GM10248 (cell line): ENCODE results near the gene SMAP2.

Experiments
- CTCF ChIA-PET: fragments of 300-600 bp; sonication (Branson Sonifier 250); formaldehyde crosslinking; extraction: SDS; loops from one replicate; lab custom pipeline; 2021; ENCODE audit warnings: antibody characterized with exemption; lab: Yijun Ruan, JAX
- POLR2A ChIA-PET: fragments of 350-650 bp; sonication (Branson Sonifier 250); formaldehyde crosslinking; extraction: SDS; loops from one replicate; lab custom pipeline; 2020; ENCODE audit warnings: antibody characterized with exemption; lab: Yijun Ruan, JAX
- DNase-seq: peaks from one replicate; pipeline ENCODE4 v3.0.0; 2012; ENCODE audit errors: extremely low spot score
- TF ChIP-seq, protein P1 (sequence below): IDR thresholded peaks from 2 replicates; pipeline ENCODE4 v1.5.1; 2012; ENCODE audit warnings: mild to moderate bottlenecking, low read depth; ENCODE audit errors: extremely low read depth, missing control alignments, control extremely low read depth

The SMAP2 gene

DNA sequence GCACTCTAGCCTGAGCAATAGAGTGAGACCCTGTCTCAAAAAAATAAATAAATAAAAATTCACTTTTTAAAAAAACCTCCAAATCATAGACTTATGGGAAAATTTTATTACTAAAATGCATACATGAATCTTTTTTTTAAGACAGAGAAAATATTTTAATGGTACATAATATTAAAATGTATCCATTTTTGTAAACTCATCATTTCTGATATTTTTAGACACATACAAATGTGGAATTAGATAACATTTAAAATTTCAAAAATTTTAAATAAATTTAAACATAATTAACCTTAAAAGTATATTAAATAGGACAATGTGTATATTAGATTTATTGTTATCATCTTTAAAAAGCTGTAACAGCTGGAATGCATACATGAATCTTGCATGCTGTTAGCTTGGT, 33.9 kb downstream of the SMAP2 start:
- no peak for DNase-seq
- ChIA-PET POLR2A (no interaction called here), CTCF (interaction anchor here (0.8 to 2.7 kb wide), 5 partner anchors 28 to 263 kb away, joined by 3 to 9 read pairs (median 7); no protein-coding TSS in a partner anchor)
- TF ChIP-seq, protein P1, sequence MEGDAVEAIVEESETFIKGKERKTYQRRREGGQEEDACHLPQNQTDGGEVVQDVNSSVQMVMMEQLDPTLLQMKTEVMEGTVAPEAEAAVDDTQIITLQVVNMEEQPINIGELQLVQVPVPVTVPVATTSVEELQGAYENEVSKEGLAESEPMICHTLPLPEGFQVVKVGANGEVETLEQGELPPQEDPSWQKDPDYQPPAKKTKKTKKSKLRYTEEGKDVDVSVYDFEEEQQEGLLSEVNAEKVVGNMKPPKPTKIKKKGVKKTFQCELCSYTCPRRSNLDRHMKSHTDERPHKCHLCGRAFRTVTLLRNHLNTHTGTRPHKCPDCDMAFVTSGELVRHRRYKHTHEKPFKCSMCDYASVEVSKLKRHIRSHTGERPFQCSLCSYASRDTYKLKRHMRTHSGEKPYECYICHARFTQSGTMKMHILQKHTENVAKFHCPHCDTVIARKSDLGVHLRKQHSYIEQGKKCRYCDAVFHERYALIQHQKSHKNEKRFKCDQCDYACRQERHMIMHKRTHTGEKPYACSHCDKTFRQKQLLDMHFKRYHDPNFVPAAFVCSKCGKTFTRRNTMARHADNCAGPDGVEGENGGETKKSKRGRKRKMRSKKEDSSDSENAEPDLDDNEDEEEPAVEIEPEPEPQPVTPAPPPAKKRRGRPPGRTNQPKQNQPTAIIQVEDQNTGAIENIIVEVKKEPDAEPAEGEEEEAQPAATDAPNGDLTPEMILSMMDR: no peak

DNA sequence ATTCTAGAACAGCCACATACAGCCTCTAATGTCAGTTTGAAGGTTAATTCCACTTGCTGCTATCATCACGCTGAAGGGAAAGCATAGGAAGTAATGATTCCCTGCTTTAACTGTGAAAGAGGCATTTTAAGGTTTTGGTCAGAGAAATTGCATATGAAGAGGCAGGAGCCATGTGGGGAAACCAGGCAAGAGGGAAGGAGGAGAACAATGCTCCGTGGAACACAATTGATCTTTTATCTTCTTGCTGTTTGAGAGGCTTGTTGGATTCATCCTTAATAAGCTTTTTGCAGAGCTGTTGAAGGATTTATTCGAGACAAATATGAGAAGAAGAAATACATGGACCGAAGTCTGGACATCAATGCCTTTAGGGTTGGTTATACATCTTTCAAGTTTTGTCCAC, 35.9 kb downstream of the SMAP2 start:
- TF ChIP-seq, protein P1: no peak
- ChIA-PET CTCF (interaction anchor here (1.1 to 2.9 kb wide), 2 partner anchors 15 to 71 kb away, joined by 3 to 10 read pairs; no protein-coding TSS in a partner anchor), POLR2A (no interaction called here)
- no peak for DNase-seq

GRCh38 chr1:40411294-40411693, 37.8 kb downstream of the SMAP2 start:
- ChIA-PET CTCF (interaction anchor here (1.0 to 2.9 kb wide), 7 partner anchors 8 to 267 kb away, joined by 3 to 10 read pairs (median 4); no protein-coding TSS in a partner anchor), POLR2A (no interaction called here)
- DNase-seq: no peak
- TF ChIP-seq, protein P1: no peak

GRCh38 chr1:40411843-40412242, 38.3 kb downstream of the SMAP2 start:
- no peak for DNase-seq
- ChIA-PET POLR2A (no interaction called here), CTCF (interaction anchor here (1.0 to 2.9 kb wide), 7 partner anchors 9 to 268 kb away, joined by 3 to 10 read pairs (median 4); no protein-coding TSS in a partner anchor)
- TF ChIP-seq, protein P1: no peak

DNA sequence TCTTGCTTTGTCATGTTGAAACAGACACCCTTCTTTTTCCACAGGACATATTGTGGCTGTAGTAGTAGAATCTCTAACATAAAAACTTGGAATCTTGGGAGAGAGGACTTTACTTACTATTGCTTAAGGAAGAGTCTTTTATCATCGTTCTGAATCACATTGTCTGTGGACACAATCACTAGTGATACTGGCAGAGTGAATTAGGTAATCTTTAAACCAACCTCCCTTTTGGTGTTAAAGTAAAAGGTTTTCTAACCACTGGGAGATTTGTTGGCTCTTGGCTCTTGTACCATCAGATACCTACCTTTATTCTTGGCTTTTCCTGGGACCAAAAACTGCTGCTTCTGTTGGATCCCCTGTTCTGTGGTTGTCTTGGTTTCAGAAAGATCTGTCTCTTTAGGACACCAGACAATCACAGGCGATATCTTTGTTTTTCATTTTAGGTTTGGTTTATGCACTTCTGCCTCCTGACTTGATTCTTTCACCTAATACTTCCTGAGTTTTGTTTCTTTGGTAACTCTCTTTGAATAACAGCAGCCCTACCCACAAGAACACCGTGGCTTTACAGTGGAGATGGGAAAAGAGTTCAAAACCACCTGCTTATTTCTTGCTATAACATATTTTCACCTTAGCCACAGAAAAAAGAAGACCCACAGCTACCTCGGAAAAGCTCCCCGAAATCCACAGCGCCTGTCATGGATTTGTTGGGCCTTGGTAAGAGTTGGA, 40.2 kb downstream of the SMAP2 start:
- TF ChIP-seq, protein P1: no peak
- ChIA-PET CTCF (no interaction called here), POLR2A (no interaction called here)
- no peak for DNase-seq

DNA sequence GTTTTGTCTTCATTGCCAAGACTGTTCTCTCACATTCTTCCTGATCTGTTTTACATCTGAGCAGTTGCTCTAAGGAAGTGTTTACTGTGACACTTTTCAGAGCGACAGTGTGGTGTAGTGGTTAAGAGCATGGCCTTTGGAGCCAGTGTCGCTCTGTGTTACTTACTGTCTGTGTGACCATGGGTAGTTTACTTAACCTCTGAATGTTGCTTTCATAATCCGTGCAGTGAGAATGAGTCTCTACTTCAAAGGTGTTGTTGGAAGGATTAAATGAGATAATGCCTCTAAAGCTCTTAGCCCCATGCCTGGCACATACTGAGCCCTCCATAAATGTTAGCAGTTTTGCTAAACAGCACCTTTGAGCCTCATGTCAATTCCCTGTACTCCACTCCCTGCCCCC, 40.8 kb downstream of the SMAP2 start:
- DNase-seq: no peak
- TF ChIP-seq, protein P1: no peak
- ChIA-PET POLR2A (no interaction called here), CTCF (interaction anchor here (2.6 kb wide), 1 partner anchor 99 kb away, joined by 7 read pairs; no protein-coding TSS in a partner anchor)
